Spleen (tissue), 7 donors: ENCODE results near the gene CACNA1A.

Experiments
- CTCF ChIP-seq, 11 experiments: fragments of 200-600 bp in 7 of 11; fragments of 450-650 bp in 4 of 11; sonication (generic) in 4 of 11; IDR thresholded peaks in 8 of 11; conservative IDR thresholded peaks in 3 of 11; 1 replicate in 7 of 11; 2 replicates in 4 of 11; pipeline versions ENCODE4 v1.4.0 to v1.8.0; 2016 to 2021; ENCODE audit warnings: antibody characterized with exemption in 11 of 11, inconsistent platforms in 4 of 11, mild to moderate bottlenecking in 1 of 11
- POLR2A ChIP-seq, 3 donors: fragments of 450-650 bp; IDR thresholded peaks; one replicate each; pipeline ENCODE4 v1.5.1; 2017; ENCODE audit warnings: antibody characterized with exemption in 3 of 3, mild to moderate bottlenecking in 1 of 3
- POLR2AphosphoS5 ChIP-seq, 3 donors: sonication (generic); formaldehyde crosslinking; IDR thresholded peaks; one replicate each; pipeline ENCODE4 v1.5.1; 2017; ENCODE audit warnings: antibody characterized with exemption in 3 of 3
- donor health status: DM: no; HTN: no; CAD: no; lungs with moderate emphysema.
- donor health status: DM: no; HTN: no; CAD: no.
- donor health status: DM: no; HTN: no; CAD: no.

DNA sequence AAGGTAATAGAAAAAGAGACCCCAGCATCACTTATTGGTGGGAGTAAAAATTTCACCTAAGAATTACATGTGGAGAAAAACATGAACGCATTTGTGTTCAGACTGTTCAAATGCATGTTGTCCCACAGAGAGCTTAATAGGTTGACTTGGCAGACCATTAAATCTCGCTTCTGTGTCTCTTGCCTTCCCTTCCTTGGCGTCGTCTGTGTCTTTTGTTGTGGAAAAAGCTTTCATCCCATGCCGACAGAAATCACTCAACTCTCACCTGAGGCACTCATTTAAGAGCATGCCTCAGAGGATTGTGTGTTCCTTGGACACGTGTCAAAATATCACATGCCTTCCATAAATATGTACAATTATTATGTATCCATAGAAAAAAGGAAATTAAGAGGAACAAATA is 24.4 kb upstream of the CACNA1A start:
- TF ChIP-seq CTCF (IDR thresholded peaks at IDR 0.05 in 8 of 11, conservative IDR thresholded peaks at IDR 0.05 in 3 of 11) (no peak), POLR2A (IDR thresholded peaks at IDR 0.05) (no peak), POLR2AphosphoS5 (IDR thresholded peaks at IDR 0.05) (no peak)
